Non-pigmented ciliary epithelial cell (primary cell): ENCODE measurements around the gene RFFL.
A peak's percentile ranks its signal among the peaks of the same experiment; 100 is the strongest.
"Not testable (repeated sequence)": the region's sequence is repeated elsewhere in the genome, so short reads cannot be mapped to it uniquely, and the experiment has no call there.

Experiments
- DNase-seq: peaks from one replicate; pipeline ENCODE4 v3.0.0-alpha.2; 2010; ENCODE audit warnings: low read depth

The RFFL gene

DNA sequence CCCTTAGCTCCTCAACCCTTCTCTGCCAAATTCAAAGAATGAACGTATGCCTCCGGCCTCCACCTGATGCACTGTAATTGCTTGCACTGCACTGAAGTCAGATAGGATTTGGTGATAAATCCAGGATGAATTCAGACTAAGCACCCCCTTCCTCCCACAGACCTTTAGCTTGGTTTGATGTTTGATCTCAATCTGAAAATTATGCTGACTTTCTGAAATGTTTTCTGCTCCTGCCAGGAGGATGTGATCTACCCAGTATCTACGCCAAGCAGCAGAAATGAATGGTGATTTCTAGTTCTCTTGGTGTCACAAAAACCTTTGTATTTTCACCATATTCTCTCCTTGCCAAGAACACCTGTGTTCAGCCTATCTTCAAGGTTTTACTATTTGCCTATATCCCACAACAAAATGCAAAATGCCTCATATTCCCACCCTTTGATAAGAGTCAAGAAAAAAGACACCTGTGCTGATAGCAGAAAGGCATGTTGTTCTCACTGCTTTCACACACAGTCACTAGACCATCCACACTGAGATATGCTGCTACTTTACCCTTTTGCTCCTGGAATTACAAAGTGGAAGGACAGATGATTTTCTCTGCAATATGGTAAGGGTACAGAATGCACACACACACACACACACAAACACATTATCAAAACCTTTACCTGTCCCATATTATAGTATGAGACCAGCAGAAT is 14.7 kb downstream of the RFFL start:
- no peak for DNase-seq

GRCh38 chr17:35046740-35047283 is 16.7 kb downstream of the RFFL start:
- peak; percentile 65 for DNase-seq

- no peak for DNase-seq
Observed at GRCh38 chr17:35046245-35046644, 17.3 kb downstream of the RFFL start.

DNA sequence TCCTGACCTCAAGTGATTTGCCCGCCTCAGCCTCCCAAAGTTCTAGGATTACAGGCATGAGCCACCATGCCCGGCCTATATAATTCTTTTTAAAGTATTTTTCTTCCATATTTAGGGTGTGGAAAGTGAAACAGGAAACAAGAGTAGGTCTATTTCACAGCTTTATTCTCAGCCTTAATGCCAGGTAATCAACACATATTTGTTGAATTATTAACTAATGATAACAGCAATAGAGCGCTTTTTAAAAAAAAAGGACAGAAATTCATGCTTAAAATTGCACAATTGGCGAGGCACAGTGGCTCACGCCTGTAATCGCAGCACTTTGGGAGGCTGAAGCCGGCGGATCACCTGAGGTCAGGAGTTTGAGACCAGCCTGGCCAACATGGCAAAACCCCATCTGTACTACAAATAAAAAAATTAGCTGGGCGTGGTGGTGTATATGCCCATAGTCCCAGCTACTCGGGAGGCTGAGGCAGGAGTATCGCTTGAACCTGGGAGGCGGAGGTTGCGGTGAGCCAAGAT is 18.0 kb downstream of the RFFL start:
- not testable (repeated sequence) for DNase-seq

DNA sequence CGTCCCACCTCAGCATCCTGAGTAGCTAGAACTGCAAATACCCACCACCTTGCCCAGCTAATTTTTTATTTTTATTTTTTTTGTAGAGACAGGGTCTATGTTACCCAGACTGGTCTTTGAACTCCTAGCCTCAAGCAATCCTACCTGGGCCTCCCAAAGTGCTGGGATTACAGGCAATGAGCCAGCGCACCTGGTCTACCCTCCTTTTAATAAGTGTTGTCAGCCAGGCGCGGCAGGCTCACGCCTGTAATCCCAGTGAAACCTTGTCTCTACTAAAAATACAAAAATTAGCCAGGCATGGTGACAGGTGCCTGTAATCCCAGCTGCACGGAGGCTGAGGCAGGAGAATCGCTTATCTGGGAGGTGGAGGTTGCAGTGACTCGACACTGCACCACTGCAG is 19.3 kb downstream of the RFFL start:
- no peak for DNase-seq

- DNase-seq: no peak
Observed at GRCh38 chr17:35041390-35041789, 22.1 kb downstream of the RFFL start.

- no peak for DNase-seq
Observed at GRCh38 chr17:35038453-35038852, 25.1 kb downstream of the RFFL start.

DNA sequence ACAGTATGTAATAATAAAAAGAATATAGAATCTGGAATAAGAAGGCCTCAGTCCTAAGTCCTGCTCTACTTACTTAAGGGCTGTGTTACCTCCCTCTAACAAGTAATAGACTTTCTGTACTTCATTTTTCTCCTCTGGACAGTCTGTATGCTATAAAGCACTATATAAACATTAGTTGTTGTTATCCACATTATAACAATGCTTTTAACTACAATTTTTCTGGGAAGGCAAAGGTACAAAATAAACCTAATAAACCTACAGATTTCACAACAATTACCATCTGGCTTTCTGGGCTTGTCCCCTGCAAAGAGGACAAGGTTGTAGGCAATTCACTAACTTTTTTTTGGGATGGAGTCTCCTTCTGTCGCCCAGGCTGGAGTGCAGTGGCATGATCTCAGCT is 32.7 kb downstream of the RFFL start:
- no peak for DNase-seq

GRCh38 chr17:35028531-35029262 is 34.8 kb downstream of the RFFL start:
- DNase-seq: no peak

DNA sequence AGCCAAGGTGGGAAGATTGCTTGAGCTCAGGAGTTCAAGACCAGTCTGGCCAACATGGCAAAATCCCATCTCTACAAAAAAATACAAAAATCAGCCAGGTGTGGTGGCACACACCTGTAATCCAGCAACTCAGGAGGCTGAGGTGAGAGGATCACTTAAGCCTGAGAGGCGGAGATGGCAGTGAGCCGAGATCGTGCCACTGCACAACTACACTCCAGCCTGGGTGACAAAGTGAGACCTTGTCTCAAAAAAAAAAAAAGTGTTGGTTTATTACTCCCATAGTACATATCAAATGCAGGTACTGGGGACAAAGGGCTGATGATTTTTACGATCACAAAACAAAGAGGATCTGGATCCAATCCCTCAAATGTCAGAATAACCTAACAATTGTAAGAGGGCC is 35.4 kb downstream of the RFFL start:
- DNase-seq: not testable (repeated sequence)

DNA sequence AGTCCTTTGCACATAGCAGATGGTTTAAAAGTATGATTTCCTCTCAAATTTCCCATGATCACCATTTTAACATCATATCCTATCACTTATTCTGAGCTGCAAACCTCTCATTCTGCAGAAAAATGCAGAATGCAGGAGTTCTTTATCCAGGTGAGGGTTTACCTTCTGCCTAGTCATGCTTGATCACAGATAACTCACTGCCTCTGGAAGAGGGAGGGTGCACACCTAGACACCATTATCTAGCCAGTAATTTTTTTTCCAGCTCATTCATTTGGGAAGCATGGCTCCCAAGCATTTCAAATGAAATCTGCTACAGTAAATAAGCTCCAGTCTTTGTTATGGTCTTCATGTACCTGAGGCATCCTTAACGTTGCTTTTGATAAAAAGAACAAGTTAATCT is 38.0 kb downstream of the RFFL start:
- DNase-seq: no peak

- no peak for DNase-seq
Observed at GRCh38 chr17:35023538-35023937, 40.0 kb downstream of the RFFL start.

DNA sequence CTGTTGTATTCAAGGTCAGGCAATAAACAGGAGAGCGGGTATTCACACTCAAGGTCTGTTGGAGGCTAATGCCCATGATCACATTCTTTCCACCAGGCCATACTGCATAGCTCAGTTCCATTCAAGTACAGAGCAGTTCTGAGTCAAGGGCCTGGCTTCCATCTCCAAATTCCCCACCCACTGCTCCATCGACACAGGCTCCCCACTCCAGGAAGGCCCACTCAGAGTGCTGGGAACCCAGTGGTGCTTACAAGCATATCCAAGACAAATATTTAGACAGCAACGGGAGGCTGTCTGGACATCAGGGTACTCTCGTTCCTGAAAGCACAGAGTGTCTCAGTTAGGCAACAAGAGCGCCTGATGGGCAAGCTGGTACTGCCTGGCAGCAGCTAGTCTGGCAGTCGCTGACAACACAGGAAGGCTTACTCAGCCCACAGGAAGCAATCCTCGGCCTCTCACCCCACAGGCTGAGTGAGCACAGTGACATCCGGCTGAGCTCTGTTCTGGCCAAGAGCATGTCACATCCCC is 40.9 kb downstream of the RFFL start:
- peak; percentile 79 for DNase-seq

- DNase-seq: no peak
Observed at GRCh38 chr17:35021520-35022380, 41.8 kb downstream of the RFFL start.

DNA sequence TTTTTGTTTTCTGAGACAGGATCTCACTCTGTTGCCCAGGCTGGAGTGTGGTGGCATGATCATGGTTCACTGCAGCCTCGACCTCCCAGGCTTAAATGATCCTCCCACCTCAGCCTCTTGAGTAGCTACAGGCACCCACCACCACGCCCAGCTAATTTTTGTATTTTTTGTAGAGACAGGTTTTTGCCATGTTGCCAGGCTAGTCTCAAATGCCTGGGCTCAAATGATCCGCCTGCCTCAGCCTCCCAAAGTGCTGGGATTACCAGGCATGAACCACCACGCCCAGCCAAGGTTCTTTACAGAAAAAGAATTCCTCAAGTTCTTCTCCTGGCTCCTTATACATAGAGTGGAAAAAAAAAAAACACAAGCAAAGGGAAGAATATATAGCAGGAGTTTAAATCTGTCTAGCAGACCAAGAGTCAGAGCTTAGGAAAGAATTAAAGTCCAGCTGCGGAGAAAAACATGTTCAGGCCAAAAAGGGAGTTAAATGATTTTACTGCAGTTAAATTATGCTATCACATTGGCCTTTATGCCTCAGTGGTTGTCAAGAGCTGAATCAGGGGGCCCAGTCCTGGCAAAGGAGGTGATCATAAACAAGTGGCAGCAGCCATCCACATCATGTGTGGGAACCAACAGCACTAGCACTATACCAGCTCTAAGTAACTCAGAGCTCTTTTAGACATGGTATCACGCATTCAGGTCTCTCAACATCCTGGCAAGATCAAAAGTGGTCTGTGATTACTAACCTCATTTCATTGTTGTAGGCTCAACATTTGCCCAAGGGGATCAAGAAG is 43.9 kb downstream of the RFFL start:
- no peak for DNase-seq

DNA sequence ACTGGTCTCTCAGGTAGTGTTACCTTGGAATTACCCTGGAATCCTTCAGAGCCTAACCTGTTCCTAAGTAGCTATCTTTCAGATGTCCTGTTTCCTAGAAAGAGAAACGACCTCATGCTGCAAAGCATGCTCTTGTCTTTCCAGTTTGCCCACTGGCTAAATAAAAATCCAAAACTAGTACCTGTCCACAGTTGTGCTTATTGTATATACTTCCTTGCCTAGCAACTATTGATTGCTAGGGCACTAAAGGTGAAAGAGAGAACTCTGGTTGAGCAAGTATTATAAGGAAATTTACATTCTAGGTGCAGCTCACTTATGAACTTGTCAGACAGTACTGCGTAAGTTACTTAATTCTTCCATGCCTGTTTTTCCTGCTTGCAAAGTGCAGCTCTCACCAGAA is 44.7 kb downstream of the RFFL start:
- no peak for DNase-seq

DNA sequence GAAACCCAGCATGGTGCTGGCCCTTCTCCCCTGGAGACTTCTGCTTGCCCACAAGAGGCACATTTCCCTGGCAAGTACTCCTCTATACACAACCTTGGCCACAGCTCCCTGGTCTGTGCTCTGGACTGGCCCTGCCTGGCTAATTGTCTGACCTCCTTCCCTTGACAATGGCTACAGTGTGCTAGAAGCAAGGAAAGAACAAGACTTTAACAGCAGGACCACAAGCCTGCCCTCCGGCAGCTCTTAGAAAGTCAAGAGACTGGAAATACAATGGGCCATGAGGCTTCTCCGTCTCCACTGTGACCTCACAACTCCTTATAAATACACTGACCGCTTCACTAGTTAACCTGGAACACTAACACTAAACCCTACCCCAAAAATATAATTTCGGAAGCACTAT is 46.5 kb downstream of the RFFL start:
- no peak for DNase-seq

GRCh38 chr17:35016369-35016768 is 47.1 kb downstream of the RFFL start:
- no peak for DNase-seq

DNA sequence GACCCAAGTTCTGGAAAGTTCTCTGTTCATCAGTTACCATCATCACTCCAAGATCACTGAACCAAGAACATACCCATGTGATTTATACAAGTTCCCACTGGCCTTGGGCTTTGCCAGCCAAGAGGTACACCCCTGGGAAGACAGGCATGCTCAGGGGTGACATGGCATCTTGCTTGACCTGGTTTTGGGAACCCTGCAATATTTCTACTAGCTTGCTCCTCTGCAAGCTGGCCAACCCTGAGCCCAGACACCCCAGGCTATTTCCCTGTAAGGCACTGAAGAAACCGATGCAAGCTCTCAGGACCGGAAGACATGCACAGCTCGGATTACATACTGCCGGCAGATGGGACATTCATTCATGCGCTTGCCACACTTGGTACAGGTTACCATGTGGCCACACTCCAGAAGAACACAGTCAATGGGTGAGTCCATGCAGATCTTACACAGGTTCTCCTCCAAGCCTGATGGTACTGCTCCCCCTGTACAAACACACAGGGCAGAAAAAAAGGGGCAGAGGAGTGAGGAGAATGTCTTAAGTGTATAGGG is 51.8 kb downstream of the RFFL start:
- no peak for DNase-seq

GRCh38 chr17:35010093-35010492 is 53.4 kb downstream of the RFFL start:
- no peak for DNase-seq

DNA sequence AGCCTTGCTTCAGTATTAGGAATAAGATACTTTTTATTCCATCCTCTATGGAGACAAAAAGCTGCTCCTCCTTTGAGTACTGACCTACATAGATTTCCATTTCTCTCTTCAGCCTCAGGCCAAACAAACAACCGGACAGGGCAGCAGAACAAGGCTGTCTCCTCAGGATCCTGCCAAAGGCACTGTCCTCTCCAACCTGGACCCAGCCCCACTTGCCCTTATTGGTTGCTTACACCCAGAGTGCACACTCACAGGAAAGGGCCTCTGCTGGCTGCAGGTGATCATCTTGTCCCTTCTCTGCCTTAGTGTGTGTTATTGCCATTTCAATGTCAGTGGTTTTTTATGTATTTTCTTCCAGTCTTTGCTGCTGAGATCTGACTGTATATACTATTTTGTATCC is 56.5 kb downstream of the RFFL start:
- no peak for DNase-seq
